H9 (cell line): ENCODE data around the gene TSEN15. TPM values are rescaled to one million over a fixed set of nuclear protein-coding genes. Genes with fewer than 3 reads are reported as not detected.

Experiments
- DNase-seq: peaks from one replicate; pipeline ENCODE4 v3.0.0-alpha.2; 2017
- H2AFZ ChIP-seq: one replicate; pipeline ENCODE4 v1.6.1; 2013; ENCODE audit warnings: mild to moderate bottlenecking, low read length, control low read depth, moderate library complexity
- H2AK5ac ChIP-seq: 2 replicates; pipeline ENCODE4 v1.6.1; 2013; ENCODE audit warnings: low read length, control low read depth, mixed read lengths; ENCODE audit not compliant: insufficient read length
- H2BK120ac ChIP-seq: one replicate; pipeline ENCODE4 v1.6.1; 2013; ENCODE audit warnings: low read depth, mild to moderate bottlenecking, low read length, control low read depth, inconsistent platforms; ENCODE audit not compliant: poor library complexity, severe bottlenecking
- H2BK12ac ChIP-seq: 2 replicates; pipeline ENCODE4 v1.6.1; 2013; ENCODE audit warnings: low read length, control low read depth, mixed read lengths, low read depth; ENCODE audit not compliant: insufficient read length
- H2BK15ac ChIP-seq: 2 replicates; pipeline ENCODE4 v1.6.1; 2013; ENCODE audit warnings: low read depth, low read length, control low read depth
- H2BK20ac ChIP-seq: one replicate; pipeline ENCODE4 v1.6.1; 2013; ENCODE audit warnings: low read depth, mild to moderate bottlenecking, low read length, control low read depth, inconsistent platforms; ENCODE audit not compliant: poor library complexity, severe bottlenecking
- H2BK5ac ChIP-seq: 2 replicates; pipeline ENCODE4 v1.6.1; 2013; ENCODE audit warnings: low read length, control low read depth, mixed read lengths; ENCODE audit not compliant: insufficient read length
- H3K14ac ChIP-seq: 2 replicates; pipeline ENCODE4 v1.6.1; 2013; ENCODE audit warnings: low read length, control low read depth; ENCODE audit not compliant: insufficient read depth
- H3K18ac ChIP-seq: 2 replicates; pipeline ENCODE4 v1.6.1; 2013; ENCODE audit warnings: low read depth, mild to moderate bottlenecking, mixed read lengths, low read length, control low read depth; ENCODE audit not compliant: insufficient read length
- H3K23ac ChIP-seq: 2 replicates; pipeline ENCODE4 v1.6.1; 2013; ENCODE audit warnings: low read length, control low read depth, mixed read lengths, low read depth; ENCODE audit not compliant: insufficient read length
- H3K23me2 ChIP-seq: 2 replicates; pipeline ENCODE4 v1.6.1; 2013; ENCODE audit warnings: low read depth, mild to moderate bottlenecking, mixed read lengths, low read length, control low read depth; ENCODE audit not compliant: insufficient read length, poor library complexity, severe bottlenecking
- H3K27ac ChIP-seq: 2 replicates; pipeline ENCODE4 v1.5.1; 2013; ENCODE audit warnings: low read length, control low read depth, mixed read lengths, low read depth; ENCODE audit not compliant: insufficient read length
- H3K27me3 ChIP-seq: 2 replicates; pipeline ENCODE4 v1.6.1; 2013; ENCODE audit warnings: low read length, control low read depth, inconsistent platforms; ENCODE audit not compliant: insufficient read depth
- H3K4ac ChIP-seq: 2 replicates; pipeline ENCODE4 v1.6.1; 2013; ENCODE audit warnings: low read depth, mild to moderate bottlenecking, control low read depth, inconsistent platforms, low read length, moderate library complexity
- H3K4me1 ChIP-seq: 2 replicates; pipeline ENCODE4 v1.6.1; 2013; ENCODE audit warnings: low read length, control low read depth, inconsistent platforms; ENCODE audit not compliant: insufficient read depth
- H3K4me2 ChIP-seq: 2 replicates; pipeline ENCODE4 v1.6.1; 2013; ENCODE audit warnings: low read length, control low read depth, mixed read lengths; ENCODE audit not compliant: insufficient read length, insufficient read depth
- H3K56ac ChIP-seq: 2 replicates; pipeline ENCODE4 v1.6.1; 2013; ENCODE audit warnings: low read depth, mild to moderate bottlenecking, mixed read lengths, low read length, control low read depth; ENCODE audit not compliant: insufficient read length
- H3K79me1 ChIP-seq: 2 replicates; pipeline ENCODE4 v1.6.1; 2013; ENCODE audit warnings: low read depth, mild to moderate bottlenecking, moderate library complexity, low read length, control low read depth, inconsistent platforms; ENCODE audit not compliant: insufficient read depth, poor library complexity, severe bottlenecking
- H3K79me2 ChIP-seq: 2 replicates; pipeline ENCODE4 v1.6.1; 2013; ENCODE audit warnings: low read length, control low read depth, inconsistent platforms; ENCODE audit not compliant: insufficient read depth
- H3K9ac ChIP-seq: 2 replicates; pipeline ENCODE4 v1.6.1; 2013; ENCODE audit warnings: low read length, control low read depth, mixed read lengths; ENCODE audit not compliant: insufficient read length; ENCODE audit errors: extremely low read depth
- H3K9me3 ChIP-seq: one replicate; pipeline ENCODE4 v1.6.1; 2013; ENCODE audit warnings: low read depth, low read length, inconsistent platforms; ENCODE audit not compliant: control insufficient read depth
- H3T11ph ChIP-seq: one replicate; pipeline ENCODE4 v1.6.1; 2013; ENCODE audit warnings: mild to moderate bottlenecking, low read length, control low read depth, inconsistent platforms
- H4K20me1 ChIP-seq: one replicate; pipeline ENCODE4 v1.6.1; 2013; ENCODE audit not compliant: control insufficient read depth, insufficient read length, insufficient read depth
- H4K5ac ChIP-seq: 2 replicates; pipeline ENCODE4 v1.6.1; 2013; ENCODE audit warnings: low read depth, mild to moderate bottlenecking, mixed read lengths, low read length, control low read depth; ENCODE audit not compliant: insufficient read length
- H4K8ac ChIP-seq: replicated peaks from 2 replicates; pipeline ENCODE4 v1.6.1; 2013; ENCODE audit warnings: low read length, control low read depth, mixed read lengths, low read depth; ENCODE audit not compliant: insufficient read length
- H4K91ac ChIP-seq: 2 replicates; pipeline ENCODE4 v1.6.1; 2013; ENCODE audit warnings: low read depth, mild to moderate bottlenecking, moderate library complexity, mixed read lengths, low read length, control low read depth; ENCODE audit not compliant: insufficient read length
- H3K27ac Mint-ChIP-seq, 3 experiments: 2 replicates in 2 of 3; 3 replicates in 1 of 3; pipeline ENCODE4 v1.8.0; 2020 to 2021; ENCODE audit warnings: mixed read lengths in 3 of 3, mild to moderate bottlenecking in 1 of 3, moderate library complexity in 1 of 3
- H3K27me3 Mint-ChIP-seq: 2 replicates; pipeline ENCODE4 v1.8.0; 2021; ENCODE audit warnings: low read depth, mild to moderate bottlenecking, moderate library complexity, mixed read lengths
- H3K36me3 Mint-ChIP-seq, 3 experiments: 2 replicates in 2 of 3; 3 replicates in 1 of 3; pipeline ENCODE4 v1.8.0; 2020 to 2021; ENCODE audit warnings: low read depth in 3 of 3, mixed read lengths in 3 of 3; ENCODE audit not compliant: insufficient read depth in 1 of 3
- H3K4me1 Mint-ChIP-seq, 2 experiments: 2 replicates each; pipeline ENCODE4 v1.8.0; 2020; ENCODE audit warnings: mixed read lengths in 2 of 2
- H3K4me3 Mint-ChIP-seq, 2 experiments: 2 replicates in 1 of 2; 3 replicates in 1 of 2; pipeline ENCODE4 v1.8.0; 2020 to 2021; ENCODE audit warnings: mild to moderate bottlenecking in 2 of 2, mixed read lengths in 2 of 2, moderate library complexity in 1 of 2
- H3K9me3 Mint-ChIP-seq, 2 experiments: 2 replicates in 1 of 2; 3 replicates in 1 of 2; pipeline ENCODE4 v1.8.0; 2020; ENCODE audit warnings: mild to moderate bottlenecking in 2 of 2, mixed read lengths in 2 of 2, moderate library complexity in 1 of 2
- CTCF ChIP-seq: fragments of 200-600 bp; sonication (generic); conservative IDR thresholded peaks from 3 replicates; pipeline ENCODE4 v1.8.0; 2021; ENCODE audit warnings: antibody characterized with exemption, mild to moderate bottlenecking
- WGBS: extraction: QIAGEN DNeasy Blood & Tissue Kit; methylation state at CpG from one replicate; pipeline ENCODE4 v1.1.7; 2013; ENCODE audit warnings: missing lambda C conversion rate, low lambda C conversion rate, mixed read lengths; ENCODE audit not compliant: insufficient read length; ENCODE audit errors: extremely low coverage; 5-methylcytosine and 5-hydroxymethylcytosine counted together
- total RNA-seq: library from RNA; stranded (reverse); gene quantifications from 2 replicates; pipeline ENCODE4 v1.2.1, GENCODE V29; 2021

Gene TSEN15
- total RNA-seq, 1 experiment from 2014 or later = 21.9 TPM

GRCh38 chr1:184020855-184021254, 30.7 kb upstream of the TSEN15 start:
- H4K5ac ChIP-seq = no peak overlapping the region
- no peak overlapping the region for H2BK12ac ChIP-seq
- no peaks in the 10 kb centered on the region for H3K9me3 ChIP-seq
- no peaks in the 10 kb centered on the region for H3K79me2 ChIP-seq
- H4K91ac ChIP-seq = no peak overlapping the region
- H3K56ac ChIP-seq = no peak overlapping the region
- Mint-ChIP-seq H3K4me1 (peaks cover 31 to 32% of the 10 kb centered on the region in 2 experiments), H3K4me3 (no peak overlapping the region), H3K9me3 (no peaks in the 10 kb centered on the region; a peak in 1 of 5 replicates), H3K27ac (no peak overlapping the region; a peak in 1 of 7 replicates), H3K36me3 (no peaks in the 10 kb centered on the region), H3K27me3 (peaks cover 49% of the 10 kb centered on the region)
- H3K4me1 ChIP-seq = peaks cover 7% of the 10 kb centered on the region; the same call in 1 of the 2 replicates
- H4K8ac ChIP-seq = no peak overlapping the region
- H2BK120ac ChIP-seq = no peak overlapping the region
- H3K23me2 ChIP-seq = no peaks in the 10 kb centered on the region
- peaks cover under 1% of the 10 kb centered on the region; the same call in 1 of the 2 replicates for H3K27me3 ChIP-seq
- no CpG with 5 or more reads among the region's 3 CpGs for WGBS
- no peak overlapping the region for H3K4ac ChIP-seq
- no peak overlapping the region for H3K18ac ChIP-seq
- H2BK15ac ChIP-seq = no peak overlapping the region
- no peak overlapping the region for H2BK5ac ChIP-seq
- no peak overlapping the region for H3T11ph ChIP-seq
- H2BK20ac ChIP-seq = no peak overlapping the region
- H3K79me1 ChIP-seq = no peaks in the 10 kb centered on the region
- H3K4me2 ChIP-seq = no peak overlapping the region
- no peak overlapping the region for H3K27ac ChIP-seq
- no peak overlapping the region for H2AK5ac ChIP-seq
- no peak for TF ChIP-seq CTCF
- no peak for DNase-seq
- no peak overlapping the region for H3K23ac ChIP-seq
- no peaks in the 10 kb centered on the region for H4K20me1 ChIP-seq
- no peak overlapping the region for H3K14ac ChIP-seq
- H3K9ac ChIP-seq = no peak overlapping the region
- H2AFZ ChIP-seq = no peak overlapping the region
